ENCODE measurements around the gene FBH1.
"Not testable (repeated sequence)": the region's sequence is repeated elsewhere in the genome, so short reads cannot be mapped to it uniquely, and the experiment has no call there.

Gene FBH1

DNA sequence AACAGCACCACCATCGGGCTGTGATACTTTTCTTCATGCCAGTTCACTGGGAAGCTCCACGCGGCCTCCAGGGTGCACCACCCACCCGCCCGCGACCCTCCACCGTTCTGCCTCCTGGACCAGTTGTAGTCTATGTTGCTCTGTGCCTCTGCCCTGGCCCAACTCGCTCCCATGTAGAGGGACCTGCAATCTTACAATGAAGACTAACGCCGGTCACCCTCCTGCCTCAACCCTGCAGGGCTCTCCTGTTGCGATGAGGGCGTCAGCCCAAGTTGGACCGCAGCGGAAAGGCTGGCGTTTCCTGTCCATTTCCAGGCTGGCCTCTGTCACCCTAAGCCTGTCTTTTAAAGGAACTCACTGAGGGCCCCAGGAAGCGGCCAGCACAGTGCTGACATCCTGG lies 52.4 kb downstream of the FBH1 start:
- no peak for DNase-seq (ENCODE audit: low spot score)

DNA sequence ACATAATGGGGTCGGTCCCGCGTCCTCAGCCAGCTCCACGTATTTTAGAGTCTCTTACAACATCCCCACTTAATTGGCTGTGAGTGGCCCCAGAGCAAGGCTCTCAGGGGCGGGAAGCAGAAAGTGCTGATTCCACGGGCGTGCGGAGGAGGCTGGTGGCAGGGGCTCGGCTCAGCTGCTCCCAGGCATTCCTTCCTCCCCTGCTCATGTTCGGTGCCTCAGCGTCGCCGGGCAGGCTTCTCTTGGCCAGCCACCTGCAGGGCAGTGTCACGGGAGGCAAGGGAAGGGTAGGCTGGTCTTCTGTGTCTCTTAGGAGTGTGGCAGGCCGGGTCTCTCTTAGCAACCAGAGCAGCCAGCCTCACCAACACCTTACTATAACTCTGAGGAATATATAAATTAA lies 53.5 kb downstream of the FBH1 start:
- DNase-seq (ENCODE audit: low spot score) = no peak

DNA sequence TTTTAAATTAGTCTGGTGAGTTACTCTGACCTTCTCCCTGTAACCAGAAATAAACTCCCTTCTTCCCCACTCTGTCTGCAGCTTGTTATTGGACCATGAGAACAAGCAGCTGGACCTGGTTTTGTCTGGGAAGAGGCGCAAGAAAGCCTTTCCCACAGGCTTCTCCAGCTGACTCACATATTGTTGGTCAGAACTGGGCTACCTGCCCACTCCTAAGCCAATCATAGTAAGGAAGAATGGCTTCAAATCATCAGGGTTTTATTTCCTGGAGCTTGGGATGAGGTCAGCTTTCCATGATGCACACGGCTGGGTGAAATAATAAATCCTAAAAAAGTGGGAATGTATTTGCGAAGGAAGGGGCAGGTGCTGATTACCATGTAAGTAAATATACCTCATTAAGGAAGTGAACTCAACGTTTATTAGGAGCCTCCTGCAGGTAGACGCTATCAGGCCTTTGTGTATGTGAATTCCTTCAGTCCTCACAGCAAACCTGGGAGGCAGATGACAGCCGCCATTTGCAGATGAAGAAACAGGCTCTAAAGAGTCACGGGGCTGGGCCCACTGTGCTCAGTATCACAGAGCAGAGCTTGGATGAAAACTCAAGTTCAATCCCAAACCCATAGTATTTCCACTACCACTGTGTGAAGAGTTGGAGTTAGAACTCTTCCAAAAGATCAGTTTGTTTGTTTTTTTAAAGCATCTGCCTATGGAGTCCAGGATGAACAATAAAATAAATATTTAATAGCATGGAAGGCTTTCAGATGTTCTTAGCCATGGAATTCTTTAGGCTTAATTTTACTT lies 54.5 kb downstream of the FBH1 start:
- no peak for DNase-seq (ENCODE audit: low spot score)

DNA sequence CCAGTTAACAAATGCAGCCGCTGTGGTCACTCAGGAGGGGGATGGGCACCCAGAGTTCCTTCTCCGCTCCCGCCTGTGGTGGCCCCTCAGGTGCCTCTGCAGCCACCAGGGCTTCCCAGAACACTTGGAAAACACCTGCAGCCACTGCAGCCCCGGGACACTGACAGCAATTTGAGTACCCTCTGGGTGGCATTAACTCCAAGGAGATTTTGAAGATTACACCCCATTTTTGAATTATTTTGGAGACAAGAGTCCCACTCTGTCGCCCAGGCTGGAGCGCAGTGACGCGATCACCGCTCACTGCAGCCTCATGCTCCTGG lies 55.1 kb downstream of the FBH1 start:
- DNase-seq (ENCODE audit: low spot score) = no peak

DNA sequence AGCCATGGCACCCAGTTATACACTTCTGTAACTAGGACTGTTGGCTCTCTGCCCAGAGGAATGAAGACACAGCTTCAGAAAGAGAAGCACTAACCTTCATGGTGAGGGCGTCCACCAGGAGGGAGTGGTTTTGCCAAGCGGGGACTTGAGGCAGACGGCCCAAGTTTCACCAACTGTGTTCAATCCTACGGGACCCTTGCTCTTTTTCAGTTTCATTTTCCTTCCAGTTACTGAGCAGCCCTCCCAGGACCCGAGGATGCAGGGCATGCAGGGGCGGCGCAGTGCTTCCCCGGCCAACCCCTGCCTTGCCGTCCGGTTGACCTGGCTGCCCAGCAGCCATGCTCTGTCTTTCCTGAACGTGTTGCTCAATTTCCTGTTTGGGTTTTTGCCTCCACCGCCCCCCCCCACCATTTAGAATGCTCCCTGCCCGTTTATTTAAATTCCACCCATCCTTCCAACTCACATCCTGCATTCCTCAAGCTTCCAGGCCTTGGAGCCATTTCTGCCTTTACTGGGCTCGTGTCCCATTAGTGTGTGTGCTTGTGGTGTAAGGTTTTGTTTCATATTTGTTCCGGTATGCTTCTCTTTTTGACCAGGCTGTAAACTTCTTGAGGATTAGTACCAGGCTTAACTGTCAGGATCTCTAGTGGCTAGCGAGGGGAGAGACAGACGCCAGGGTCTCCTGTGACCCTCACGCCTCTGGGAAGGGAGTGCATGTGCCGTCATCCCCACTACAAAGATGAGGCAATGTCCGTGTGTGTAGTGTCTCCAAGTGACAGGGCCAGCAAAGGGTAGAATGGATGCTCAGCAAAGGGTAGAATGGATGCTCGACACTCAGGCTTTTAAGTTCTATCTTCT lies 55.7 kb downstream of the FBH1 start:
- DNase-seq (ENCODE audit: low spot score) = no peak

DNA sequence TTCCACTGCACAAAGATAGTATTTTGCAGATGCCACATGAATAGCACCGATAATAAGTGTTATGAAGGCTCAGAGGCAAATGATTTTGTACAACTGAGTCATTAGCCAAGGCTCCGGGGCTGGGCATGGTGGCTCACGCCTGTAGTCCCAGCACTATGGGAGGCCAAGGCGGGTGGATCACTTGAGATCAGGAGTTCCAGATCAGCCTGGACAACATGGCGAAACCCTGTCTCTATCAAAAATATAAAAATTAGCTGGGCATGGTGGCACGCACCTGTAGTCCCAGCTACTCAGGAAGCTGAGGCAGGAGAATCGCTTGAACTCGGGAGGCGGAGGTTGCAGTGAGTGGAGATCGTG lies 56.4 kb downstream of the FBH1 start:
- DNase-seq (ENCODE audit: low spot score) = not testable (repeated sequence)

DNA sequence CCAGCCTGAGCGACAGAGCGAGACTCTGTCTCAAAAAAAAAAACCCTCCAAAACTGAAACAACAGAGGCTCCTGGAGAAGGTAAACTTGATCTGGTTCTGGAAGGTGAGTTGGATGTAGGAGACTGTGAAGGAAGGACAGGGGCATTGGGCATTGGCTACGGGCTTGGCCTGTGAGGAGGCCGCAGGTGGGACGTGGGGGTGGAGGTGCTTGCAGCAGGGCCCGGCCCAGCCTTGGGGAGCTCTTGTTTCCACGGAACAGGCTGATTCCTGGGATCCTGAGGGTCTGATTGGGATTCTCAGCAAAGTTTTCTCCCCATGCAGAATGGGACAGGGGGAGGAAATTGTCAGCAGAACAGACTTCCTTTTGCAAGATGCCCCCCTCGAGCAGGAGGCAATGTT lies 56.7 kb downstream of the FBH1 start:
- no peak for DNase-seq (ENCODE audit: low spot score)

DNA sequence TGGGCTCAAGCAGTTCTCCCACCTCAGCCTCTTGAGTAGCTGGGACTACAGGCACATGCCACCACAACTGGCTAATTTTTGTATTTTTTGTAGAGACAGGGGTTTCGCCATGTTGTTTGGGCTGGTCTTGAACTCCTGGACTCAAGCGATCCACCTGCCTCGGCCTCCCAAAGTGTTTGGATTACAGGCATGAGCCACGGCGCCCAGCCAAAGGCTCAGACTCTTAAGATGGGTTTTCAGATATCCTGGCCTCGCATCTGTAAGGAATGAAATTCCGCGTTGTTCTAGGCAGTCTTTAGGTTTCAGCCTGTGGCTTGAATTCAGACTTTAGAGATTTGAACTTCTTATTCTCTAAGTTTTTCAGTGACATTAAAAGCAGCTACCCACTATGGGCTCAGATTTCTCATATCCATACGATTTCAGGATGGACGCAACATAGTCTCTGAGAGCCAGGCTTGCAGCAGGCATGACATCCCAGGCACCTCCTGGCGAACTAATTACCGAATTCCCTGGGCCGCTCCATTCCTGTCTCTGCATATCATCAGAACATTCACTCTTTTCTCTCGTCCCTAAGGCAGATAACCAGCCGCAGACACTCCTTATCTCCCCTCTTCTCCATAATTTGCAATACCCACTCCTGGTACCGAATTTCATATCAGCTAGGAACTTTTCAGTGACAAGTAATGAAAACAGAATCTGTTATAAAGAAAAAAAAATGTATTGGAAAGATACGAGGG lies 57.6 kb downstream of the FBH1 start:
- DNase-seq (ENCODE audit: low spot score) = no peak

DNA sequence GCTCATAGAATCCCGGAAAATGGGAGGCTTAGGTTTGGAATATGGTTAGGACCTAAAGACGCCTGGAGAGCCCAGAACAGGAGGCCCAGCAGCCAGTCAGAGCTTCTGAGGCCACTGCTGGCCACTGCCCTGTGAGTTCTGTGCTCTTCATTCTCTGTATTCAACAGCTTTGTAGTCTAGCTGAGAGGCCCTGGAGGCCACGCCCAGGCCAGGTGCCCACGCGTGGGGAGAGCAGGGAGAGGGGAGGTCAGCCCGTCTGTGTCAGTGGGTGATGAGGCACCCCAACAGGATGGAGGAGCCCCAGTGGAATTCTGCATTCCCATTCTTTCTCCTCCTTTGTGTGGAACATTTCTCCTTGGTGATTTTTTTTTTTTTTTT lies 58.2 kb downstream of the FBH1 start:
- no peak for DNase-seq (ENCODE audit: low spot score)

DNA sequence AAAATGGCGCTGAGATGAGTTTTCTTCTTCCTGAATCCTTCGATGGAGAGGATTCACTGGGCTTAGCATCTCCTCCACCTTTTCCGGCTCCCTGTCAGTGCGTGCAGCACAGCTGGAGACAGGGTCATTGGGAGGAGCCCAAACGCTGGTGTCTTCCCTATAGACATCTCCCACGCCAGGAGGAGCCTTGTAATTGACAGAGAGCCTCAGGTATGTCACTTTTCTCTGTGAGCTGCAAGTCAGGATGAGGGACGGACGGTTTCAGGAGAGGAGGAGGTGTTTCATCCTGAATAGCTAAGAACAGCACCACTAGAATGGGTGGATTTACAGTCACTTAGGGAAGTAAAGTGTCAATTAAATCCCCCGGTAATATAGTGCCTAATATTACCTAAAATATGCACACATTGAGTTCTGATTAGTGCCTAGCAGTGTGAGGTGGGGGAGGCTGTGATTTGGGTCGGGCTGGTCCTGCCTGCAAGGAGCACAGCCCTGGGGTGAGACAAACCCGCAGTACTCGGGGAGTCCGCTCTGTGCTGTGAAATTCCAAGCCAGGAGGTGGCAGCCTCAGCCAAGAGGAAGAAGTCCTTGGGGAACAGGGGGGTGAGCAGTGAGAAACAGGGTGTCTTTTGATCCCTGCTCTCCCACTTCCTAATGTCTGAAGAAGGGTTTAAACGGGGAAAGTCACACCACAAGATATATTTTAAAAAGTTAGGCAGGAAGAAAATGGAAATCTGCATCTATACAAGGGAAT lies 59.1 kb downstream of the FBH1 start:
- DNase-seq (ENCODE audit: low spot score) = peak; percentile 9

DNA sequence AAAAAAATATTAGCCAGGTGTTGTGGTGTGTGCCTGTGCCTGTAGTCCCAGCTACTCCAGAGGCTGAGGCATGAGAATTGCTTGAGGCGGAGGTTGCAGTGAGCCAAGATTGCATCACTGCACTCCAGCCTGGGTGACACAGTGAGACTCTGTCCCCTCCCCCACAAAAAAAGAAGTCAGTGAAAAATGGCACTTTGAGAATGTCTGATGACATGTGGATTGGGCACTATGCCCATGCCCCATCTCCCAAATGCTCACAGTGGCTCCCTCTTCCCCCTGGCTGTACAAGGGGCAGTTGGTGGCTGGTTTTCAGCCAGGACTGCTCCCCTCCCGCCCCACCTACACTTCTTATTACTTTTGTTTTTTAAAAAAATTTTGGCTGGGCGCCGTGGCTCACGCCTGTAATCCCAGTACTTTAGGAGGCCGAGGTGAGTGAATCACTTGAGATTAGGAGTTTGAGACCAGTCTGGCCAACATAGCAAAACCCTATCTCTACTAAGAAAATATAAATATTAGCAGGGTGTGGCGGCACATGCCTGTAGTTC lies 61.2 kb downstream of the FBH1 start:
- DNase-seq (ENCODE audit: low spot score) = no peak

DNA sequence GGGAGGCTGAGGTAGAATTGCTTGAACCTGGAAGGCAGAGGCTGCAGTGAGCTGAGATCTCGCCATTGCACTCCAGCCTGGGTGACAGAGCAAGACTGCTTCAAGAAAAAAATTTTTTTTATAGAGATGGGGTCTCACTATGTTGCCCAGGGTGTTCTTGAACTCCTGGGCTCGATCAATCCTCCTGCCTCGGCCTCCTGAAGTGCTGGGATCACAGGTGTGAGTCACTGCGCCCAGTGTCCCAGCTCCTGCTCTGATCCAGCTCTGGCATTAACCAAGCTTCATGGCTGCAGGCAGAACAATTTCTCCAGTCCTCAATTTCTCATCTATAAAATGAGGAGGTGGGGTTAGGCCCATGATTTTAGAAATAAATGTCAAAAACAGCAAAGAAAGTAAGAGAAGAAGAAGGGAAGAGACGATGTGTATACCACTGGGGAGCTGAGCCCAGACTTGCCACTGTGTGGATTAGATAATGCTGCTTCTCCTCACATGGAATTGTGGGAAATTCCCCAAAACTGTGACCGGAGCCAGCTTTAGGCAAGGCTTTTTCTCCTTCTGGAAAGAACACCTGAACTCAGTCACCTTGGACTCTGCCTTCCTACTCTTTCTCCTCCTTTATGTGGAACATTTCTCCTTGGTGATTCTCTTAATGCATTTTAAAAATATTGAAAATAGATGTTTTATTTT lies 61.8 kb downstream of the FBH1 start:
- DNase-seq (ENCODE audit: low spot score) = no peak

DNA sequence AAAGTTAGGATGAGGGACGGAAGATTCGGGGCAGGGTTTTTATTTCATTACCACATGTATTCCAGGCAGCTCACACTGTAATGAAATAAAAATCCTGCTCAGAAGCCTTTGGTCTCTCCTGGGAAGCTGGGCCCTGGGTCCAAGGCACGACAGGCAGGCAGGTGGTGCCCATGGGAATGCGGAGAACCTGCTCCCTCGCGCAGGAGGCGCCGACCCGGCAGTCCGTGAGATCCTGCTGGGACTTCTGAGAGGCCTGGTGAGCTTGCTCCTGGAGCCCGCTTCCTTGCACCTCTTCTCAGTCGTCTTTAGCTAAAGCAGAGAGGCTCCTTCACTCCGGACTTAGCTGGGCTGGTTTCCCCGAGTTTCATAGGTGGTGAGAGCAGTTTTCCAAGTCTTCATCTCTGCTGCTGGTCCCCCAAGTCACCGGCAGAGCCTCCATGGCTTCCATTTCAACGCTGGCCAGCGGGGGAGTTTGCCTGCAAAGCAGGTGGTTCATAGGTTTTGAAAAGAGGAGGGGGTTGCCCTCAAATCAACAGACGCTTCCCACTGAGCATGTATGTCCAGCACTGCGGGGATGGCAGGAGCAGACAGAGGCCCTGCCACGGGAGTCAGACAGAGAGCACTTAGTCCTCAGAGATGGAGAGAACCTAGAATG lies 62.8 kb downstream of the FBH1 start:
- no peak for DNase-seq (ENCODE audit: low spot score)

DNA sequence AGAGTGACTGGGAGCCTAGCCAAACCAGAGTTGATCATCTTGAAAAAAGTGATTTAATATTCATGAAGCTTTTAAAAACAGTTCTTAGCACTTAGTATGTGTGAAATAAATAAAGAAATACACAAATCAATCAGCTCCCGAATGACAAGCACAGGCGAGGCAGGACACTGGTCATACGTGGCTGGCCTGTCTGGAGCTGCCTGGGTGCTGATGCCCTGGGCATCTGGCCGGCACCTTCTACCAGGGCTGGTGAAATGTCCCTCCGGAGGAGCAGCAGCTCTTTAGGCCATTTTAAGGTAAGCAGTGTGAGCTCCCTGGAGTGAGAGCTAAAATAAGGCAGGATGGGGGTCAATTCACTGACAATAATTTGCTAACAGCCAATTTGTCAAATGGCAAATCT lies 63.6 kb downstream of the FBH1 start:
- no peak for DNase-seq (ENCODE audit: low spot score)

DNA sequence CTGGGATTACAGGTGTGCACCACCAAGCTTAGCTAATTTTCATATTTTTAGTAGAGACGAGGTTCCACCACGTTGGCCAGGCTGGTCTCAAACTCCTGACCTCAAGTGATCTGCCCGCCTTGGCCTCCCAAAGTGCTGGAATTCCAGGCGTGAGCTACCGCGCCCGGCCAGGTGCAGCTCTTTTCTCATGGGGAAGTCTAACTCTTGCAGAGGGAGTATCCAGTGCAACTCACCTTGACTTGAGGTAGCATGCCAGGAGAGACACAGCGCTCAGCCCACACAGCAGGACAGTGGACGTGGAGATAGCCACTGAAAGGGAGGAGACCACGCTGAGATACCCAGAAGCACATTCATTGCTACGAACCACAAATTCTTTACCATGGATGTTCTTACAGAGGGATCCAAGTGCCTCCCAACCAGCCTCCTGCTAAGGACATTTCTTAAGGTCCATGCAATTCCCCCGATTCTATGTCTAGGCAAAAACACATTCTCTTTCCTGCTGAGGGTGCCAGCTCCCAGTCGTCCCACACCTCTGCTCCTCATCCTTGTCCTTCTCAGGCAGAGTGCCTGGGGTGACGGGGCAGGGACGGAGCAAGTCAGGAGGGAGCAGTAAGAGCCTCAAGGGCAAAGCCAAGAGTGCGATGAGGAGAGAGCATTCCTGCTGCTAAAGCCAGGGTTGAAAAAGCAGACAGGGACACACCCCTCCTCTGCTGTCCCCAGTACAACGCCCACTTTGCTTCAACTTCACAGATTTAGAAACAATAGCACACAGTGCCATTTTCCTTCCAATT lies 66.3 kb downstream of the FBH1 start:
- no peak for DNase-seq (ENCODE audit: low spot score)

DNA sequence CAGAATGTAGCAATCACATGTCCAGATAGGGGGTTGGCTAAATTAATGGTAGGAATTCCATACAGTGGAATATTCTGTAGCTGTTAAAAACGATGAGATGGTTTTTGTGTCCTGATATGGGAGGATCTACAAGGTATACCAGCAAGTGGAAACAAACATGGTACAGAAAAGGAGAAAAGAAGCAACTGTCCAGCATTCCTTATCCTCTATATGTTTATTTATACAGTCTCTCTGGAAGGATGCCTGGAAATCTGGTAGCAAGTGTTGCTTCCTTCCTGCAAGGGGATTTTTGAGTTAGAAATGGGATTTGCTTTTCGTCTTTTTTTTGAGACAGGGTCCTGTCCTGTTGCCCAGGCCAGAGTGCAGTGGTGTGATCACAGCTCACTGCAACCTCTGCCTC lies 68.0 kb downstream of the FBH1 start:
- DNase-seq (ENCODE audit: low spot score) = no peak

DNA sequence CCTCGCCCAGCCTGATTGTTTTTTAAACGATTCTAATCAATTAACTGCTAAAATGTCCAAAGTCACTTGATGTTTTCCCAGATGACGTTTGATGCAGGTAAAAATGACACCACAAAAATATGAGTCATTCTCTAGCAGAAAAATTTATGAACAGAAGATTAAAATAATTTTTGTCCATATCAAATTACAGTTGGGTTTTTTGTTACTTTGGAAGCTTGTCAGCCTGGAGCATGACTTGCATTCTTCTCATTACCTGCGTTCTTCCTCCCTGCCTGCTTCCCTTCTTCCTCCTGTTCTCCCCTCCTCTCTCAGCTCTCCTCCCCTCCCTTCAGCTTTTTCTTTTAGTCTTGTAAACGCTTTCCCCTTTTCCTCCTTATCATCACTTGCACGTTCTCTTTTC lies 68.6 kb downstream of the FBH1 start:
- DNase-seq (ENCODE audit: low spot score) = no peak

DNA sequence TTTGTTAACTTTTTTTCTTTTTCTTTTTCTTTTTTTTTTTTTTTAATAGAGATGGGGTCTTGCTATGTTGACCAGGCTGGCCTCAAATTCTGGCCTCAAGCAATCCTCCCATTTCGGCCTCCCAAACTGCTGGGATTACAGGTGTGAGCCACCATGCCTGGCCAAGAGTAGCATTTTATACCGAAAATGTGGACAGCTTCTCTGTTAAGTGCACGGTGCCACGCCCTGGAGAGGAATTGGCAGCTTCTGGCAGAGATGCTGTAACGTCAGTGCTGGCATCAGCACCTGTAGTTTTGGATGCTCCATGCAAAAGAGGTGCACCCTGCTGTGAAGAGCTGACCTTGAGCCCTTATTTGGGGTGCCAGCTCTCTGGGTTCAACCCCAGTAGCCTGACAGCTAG lies 69.1 kb downstream of the FBH1 start:
- no peak for DNase-seq (ENCODE audit: low spot score)

DNA sequence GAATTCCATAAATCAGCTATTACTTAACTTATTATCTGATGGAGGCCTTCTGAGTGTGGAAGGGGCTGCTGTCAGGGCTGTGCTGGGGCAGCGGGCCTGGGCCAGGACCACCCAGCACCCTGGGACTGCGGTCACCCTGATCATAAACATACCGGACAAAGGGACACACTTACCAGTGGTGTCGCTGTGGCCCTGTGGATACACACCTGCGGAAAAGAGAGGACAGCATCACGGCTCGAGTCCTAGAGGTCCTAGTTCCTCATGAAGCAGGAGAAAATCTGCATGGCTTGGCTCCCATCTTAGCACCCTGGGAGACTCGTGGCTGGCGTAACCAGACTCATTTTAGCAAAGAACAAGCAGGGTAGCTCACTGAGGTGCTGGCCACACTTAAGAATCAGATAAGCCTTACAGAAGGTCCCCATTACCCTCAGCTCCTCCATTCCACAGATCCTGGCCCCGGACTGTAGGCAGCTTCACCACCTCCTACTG lies 69.6 kb downstream of the FBH1 start:
- DNase-seq (ENCODE audit: low spot score) = no peak
